ENCODE data around the gene PLVAP.
A peak's percentile ranks its signal among the peaks of the same experiment; 100 is the strongest.

Gene PLVAP

GRCh38 chr19:17321655-17322489 lies 55.3 kb downstream of the PLVAP start:
- no peak for DNase-seq (ENCODE audit: low read depth)

DNA sequence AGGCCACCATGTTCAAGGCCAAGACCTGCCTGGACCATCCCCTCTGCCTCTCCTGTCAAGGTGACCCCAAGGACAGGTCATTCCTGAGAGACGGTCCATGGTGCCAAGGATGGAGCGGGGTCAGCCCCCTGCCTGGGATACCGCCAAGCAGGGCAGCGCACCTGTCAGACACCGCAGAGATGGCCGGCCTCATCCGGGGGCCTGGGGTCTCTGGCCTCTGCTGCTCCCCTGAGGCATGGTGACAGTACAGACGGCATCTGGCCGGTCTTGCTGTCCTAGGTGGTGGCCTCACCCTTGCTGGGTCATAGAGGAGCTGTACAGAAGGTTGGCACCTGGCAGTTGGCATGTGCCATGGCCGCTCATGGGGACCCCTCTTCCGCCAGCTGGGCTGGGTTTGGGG lies 56.7 kb downstream of the PLVAP start:
- DNase-seq (ENCODE audit: low read depth): no peak

DNA sequence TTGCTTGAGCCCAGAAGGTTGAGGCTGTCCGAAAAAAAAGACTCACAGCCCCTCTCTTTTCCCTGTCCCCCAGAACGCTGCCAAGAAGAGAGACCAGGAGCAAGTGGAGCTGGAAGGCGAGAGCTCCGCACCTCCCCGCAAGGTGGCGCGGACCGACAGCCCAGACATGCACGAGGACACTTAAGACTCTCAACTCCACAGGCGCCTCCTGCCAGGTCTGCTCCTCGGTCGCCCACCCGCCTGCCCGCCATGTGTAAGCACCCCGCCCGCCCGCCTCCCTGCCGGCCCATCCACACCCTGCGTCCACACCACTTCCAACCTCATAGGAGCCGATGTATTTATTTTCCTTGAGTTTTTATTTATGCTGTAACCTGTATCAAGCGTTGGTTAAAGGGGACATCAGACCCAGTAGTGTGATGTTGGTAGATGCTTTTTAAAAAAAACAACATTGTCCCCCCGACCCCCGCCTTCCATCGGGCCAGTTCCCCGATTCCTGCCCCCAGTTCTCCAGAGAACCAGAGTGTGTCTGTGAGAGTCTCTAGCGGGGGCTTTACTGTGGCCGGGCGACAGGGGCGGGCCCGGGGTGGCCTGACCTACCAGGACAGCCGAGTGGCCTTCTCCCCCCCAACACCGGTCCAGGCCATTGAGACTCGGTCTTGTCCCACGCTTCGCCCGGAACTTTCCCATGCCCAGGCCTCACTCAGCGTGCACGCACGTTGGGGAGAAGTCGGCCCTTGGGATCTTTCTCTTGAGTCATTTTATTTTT lies 57.5 kb downstream of the PLVAP start:
- DNase-seq (ENCODE audit: low read depth): no peak

GRCh38 chr19:17318966-17319365 lies 58.2 kb downstream of the PLVAP start:
- no peak for DNase-seq (ENCODE audit: low read depth)

DNA sequence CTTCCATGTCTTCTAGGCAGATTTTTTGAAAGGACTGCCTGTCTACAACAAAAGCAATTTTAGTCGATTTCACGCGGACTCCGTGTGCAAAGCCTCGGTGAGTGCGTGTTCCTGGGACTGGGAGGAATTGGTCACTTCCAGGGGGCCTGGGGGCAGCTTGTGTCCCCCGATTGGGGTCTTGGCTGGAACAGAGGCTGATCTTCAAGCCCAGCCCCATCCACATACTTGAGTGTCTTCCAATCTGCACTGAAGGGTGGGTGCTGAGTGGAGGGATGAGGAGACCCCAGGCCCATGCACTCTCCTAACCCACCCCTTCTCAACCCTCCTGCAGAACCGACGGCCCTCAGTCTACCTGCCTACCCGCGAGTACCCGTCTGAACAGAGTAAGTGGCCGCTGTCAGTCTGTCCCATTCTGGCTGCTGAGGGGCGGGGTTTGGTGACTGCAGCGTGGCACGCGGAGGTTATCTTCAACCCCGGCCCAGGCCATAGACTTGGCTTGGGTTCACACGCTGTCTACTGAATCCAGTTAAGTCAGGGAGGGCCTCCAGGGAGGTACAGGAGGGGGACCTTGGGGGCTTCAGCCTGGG lies 63.0 kb downstream of the PLVAP start:
- DNase-seq (ENCODE audit: low read depth): no peak

- no peak for DNase-seq (ENCODE audit: low read depth)
Observed at GRCh38 chr19:17312189-17313113, 64.7 kb downstream of the PLVAP start.

DNA sequence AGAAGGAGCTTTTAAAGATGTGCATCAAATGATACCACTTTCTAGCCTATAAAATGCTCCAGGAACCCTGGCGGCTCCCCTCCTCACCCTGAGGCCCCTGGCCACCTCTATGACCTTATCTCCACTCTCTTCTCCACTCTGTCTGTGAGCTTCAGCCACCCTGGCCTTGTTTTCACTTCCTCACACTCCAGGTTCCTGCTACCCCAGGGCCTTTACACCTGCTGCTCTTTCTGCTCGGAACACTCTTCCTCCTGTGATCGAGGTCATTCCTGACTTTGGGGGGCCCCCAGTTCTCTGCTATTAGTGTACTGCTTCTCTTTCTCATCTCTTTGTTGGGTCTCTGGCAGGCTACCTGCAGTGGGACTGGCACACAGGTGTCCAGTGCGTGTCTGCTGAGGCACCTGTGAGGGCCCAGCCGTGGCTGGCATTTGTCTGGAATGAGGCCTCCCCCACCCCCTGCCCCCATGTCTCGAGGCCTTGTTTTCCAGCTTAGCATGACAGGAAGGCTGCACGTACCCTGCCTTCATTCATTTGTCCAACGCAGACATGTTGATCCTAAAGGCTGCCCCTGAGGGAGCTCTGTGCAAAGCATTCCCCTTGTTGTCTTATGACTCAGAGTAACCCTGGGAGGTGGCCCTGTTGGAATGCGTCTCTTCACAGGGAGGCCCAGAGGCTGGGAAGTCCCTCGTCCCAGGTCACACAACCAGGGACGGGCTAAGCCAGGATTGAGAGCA lies 65.5 kb downstream of the PLVAP start:
- peak; percentile 87 for DNase-seq (ENCODE audit: low read depth)

DNA sequence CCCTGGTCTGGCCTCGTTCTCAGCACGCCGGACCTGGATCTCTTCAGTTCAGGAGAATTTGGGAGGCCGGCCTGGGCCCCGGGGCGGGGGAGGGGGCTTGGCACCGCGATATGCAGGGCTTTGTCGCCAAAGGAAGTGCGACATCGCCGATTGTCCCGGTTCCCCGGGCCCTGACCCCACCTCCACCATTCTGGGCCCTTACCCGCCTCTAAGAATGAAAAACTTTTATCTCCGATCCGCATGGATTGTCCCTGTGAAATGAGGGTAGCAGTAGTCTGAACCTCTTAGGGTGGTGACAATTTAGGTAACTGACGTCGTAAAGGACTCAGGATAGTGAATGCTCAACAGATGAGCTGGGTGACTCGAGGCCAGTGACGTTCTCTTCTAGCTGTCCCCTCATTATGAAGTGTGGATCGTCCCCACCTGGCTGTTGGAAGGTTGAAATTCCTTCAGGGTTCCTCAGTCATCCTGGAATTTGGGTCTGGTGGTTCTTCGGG lies 67.1 kb downstream of the PLVAP start:
- no peak for DNase-seq (ENCODE audit: low read depth)

GRCh38 chr19:17309198-17309964 lies 67.8 kb downstream of the PLVAP start, which contains the start of gene DDA1:
DDA1 (plus strand) TSS chr19:17309563; CDS start chr19:17309655, 92 bp downstream.
- peak; percentile 100 for DNase-seq (ENCODE audit: low read depth)

DNA sequence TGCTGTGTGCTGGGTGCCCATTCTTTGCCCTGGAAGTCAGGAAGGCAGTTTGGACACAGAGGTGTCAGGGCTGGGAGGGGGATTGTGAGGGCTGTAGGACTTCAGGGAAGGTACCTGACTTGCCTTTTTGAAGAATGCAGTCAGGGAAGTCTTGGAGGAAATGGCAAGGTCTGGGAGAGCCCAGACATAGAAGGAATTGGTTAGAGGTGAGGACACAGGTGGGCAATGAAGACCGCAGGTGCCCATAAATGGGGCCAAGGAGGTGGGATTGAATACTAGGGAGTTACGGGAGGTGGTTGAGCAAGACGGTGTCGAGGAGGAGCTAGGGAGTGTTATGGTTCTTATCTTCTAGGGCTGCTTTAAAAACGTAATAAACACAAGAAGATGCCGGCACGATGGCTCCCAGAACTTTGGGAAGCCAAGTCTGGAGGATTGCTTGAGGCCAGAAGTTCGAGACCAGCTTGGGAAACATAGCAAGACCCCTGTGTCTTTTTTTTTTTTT lies 69.2 kb downstream of the PLVAP start:
- DNase-seq (ENCODE audit: low read depth): no peak

DNA sequence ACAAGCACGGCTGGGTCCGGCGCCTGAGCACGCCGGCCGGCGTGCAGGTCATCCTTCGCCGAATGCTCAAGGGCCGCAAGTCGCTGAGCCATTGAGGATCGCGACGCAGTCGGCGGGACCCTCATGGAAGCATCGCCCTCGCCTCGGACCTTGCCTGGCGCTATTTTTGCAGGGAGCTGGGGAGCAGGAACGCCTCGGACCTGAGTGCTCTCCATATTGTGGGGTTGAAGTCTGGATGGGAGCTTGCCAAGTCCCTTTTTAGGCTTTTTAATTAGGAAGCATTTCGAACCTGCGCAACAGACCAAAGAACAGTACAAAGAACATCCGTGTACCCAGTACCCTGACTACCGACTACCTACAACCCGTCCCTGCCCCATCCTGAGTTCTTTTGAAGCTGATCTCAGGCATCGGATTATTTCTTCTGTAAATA lies 70.8 kb downstream of the PLVAP start:
- no peak for DNase-seq (ENCODE audit: low read depth)

DNA sequence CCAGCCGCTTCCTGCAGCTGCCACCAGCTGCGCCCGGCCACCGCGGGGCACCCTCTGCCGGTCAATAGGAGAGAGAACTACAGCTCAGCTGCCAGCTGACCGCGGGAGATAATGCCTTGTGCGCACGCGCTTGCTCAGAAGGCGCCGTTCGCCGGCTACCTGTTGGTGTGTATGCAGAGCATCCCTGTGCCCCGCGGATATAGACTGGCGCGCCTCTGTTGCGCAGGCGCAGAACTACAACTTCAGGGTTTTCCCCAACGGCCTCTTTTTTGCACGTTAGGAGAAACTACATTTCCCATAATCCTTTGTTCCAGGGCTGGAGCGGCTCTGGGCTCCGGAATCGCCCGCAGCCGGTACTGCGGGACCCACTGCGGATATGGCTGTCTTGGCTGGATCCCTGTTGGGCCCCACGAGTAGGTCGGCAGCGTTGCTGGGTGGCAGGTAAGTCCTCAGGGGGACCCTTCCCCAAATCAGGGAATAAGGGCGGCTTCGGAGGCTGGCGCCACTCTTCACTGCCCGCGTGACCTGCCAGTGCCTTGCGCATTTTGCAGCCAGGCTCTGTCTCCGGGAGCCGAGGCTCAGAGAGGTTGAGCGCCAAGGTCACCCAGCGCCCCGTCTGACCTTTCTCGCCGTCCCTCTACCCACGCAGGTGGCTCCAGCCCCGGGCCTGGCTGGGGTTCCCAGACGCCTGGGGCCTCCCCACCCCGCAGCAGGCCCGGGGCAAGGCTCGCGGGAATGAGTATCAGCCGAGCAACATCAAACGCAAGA lies 71.4 kb downstream of the PLVAP start, which contains the start of gene MRPL34:
MRPL34 (plus strand) TSS at position 356 of the 768 bp plus-strand sequence; CDS start at position 377, 21 bp downstream.
- peak; percentile 99 for DNase-seq (ENCODE audit: low read depth)

- DNase-seq (ENCODE audit: low read depth): no peak
Observed at GRCh38 chr19:17305216-17305516, 72.0 kb downstream of the PLVAP start.

DNA sequence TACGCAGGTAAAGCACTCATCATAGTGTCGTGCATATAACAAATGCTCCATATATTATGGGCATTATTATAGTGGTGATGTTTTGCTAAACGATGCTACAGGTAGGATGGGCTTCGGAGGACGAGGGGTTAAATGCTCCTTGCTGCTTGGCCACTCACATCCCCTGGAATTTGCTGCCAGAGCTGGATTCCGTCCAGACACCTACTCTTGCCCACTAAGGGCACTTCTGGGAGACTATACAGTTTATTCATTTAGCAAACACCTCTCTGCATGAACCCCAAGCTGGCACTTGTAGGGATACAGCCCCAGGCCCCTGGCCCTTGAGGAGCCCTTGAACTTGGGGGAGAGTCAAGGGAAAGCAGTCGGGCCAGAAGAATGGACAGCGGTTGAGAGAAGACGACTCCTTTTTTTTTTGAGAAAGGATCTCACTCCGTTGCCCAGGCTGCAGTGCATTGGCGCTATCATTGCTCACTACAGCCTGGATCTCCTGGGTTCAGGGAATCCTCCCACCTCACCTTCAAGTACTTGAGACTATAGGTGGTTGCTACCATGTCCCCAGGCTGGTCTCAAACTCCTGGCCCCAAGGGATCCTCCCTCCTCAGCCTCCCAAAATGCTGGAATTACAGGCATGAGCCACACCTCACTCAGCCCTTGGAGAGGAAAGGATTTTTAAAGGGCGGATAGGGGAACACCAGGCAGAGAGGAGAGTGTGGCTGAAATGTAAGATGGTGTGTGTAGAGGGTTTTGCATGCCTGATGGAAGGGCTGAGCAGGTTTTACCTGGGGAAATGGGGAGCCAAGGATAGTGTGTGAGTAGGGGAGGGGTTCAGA lies 72.5 kb downstream of the PLVAP start:
- no peak for DNase-seq (ENCODE audit: low read depth)

DNA sequence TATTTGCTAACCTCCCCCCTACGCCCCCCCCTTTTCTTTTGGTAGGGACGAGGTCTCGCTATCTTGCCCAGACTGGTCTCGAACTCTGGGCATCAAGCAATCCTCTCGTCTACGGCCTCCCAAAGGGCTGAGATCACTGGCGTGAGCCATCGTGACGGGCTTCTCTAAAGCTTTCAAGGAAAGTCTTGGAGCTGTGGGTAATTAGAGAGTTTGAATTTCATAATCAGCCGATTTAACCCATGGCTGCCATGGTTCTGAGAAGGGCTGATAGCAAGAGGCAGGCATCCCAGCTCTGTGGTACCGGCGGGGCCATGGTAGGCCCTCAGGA lies 73.2 kb downstream of the PLVAP start:
- DNase-seq (ENCODE audit: low read depth): no peak

DNA sequence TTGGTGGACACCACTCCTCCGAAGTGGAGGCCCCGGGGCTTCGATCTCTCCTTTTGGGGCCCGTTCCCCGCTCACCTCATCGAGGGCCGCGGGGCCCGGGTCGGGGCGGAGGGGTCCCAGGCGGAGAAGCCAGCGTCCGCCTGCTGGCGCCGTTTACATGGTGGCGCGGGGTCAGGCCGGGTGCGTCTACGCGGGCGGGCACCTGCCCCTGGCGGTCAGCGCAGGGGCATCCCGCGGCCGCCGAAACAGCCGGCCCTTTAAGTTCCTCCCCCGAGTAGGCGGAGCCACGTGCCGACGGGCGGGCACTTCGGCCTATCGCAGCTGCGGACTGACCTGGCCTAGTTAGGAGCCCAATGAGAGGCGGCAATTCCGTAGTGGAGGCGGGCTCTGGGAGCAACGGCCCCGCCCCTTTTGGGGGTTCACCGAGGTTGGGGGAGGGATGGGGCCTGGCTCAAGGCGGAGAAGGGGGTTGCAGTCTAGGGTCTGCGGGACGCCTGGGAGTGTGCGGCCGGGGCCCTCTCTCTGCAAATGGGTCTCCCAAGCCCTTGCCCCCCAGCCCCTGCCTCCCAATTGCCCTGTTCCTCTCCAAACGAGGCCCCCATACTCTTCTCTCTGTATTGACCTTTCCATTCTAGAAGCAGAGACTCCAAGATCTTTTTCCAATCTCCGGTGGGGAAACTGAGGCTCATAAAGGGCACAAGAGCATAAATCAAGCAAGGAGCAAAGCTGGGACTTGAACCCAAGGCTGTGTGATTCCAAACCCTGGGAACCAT lies 73.8 kb downstream of the PLVAP start, which contains the start of gene ABHD8:
ABHD8 (minus strand) TSS at position 259 of the 773 bp plus-strand sequence. CDS start 1,809 bp downstream, outside the sequence.
- DNase-seq (ENCODE audit: low read depth): peak; percentile 92

GRCh38 chr19:17302391-17303166 lies 74.6 kb downstream of the PLVAP start:
- no peak for DNase-seq (ENCODE audit: low read depth)

All from EH (cell line).